ENCODE data around the gene PLA2G2D.

PLA2G2D gene

DNA sequence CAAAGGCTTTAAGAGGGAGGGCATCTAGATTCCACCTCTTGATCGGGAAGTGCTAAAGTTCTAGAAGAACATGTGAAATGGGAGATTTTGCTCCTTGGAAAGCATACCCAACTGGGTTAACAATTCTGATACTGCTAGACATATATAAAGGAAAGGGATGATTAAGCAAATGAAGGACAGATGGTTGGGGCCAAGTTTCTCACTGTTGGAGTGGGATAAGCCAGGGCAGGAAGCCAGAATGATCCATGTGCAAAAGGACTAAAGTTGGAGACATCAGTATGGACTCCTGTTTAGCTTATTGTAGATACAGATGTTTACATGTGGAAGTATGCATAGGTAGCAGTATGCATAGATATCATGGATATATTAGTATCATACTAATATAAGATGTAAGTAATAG lies 32.5 kb downstream of the PLA2G2D start:
- no peak for DNase-seq (ENCODE audit: low spot score)

DNA sequence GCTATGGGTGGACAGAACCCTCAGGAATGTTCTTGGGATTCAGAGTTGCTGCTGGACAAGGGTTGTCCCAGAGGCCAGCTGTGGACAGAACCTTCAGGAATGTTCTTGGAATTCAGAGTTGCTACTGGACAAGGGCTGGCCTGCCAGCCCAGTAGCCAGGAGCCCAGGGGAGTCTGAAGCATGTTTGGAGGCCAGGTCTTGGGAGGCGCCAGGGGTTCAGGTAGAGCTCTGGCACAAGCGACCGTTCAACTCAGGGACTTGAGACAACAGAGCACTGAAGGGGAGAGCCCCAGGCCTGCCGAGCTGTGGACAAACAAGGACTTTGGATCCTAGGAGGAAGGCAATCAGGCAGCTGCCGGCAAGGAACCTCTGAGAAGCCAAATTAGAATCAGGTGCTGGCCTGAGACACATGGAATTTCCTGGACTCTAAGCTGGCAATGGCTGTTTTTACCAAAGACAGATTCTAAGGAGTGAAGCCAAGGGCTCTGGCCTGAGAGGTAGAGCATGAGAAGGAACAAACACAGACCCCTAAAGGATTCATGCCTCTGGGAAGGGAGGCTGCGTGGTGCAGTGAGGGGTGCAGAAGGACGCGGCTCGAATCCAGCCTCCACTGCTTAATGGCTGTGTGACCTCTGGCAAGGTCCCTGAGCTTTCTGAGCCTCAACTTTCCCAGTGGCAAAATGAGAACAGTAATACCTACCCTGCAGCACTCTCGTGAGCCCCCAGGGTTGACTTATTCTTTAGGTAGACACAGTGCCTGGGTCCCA lies 36.0 kb downstream of the PLA2G2D start:
- no peak for DNase-seq (ENCODE audit: low spot score)

DNA sequence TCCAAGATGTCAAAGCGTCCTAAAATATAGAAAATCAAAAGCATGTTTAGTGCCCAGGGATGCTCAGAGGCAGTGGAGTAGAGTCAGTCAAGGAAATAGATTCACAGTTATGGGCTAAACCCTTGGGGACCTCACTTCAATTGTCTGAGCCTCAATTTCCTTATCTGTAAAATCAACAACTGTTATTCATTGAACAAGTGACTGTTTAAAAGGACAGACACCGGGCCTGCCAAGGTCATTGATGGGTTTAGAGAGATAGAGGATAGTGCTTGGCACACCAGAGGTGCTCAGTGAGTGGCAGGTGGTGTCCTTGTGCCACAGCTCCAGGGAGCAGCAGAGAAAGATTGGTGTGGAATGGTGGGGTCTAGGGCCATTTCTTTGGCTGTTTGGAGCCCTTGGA lies 36.6 kb downstream of the PLA2G2D start:
- no peak for DNase-seq (ENCODE audit: low spot score)

DNA sequence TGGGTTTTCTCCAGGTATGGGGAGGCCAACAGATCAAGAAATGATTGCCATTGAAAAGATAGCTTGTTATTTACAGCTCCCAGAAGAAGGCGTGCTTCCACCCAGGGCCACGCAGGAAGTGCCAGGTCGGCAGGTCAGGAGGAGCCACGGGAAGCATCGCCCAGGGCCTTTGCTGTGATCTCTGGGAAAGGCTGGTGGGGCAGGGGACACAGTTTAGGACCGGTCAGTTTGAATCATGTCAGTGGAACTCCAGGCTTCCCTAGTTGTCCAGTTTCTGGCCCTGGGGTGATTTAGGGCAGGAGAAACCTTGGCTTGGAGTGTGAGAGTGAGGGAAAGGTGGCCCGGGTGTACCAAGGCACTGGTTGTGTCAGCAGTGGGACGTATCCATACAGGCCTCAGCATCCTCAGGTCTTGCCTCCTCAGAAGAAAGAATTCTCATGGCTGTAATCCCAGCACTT lies 38.0 kb downstream of the PLA2G2D start:
- no peak for DNase-seq (ENCODE audit: low spot score)

DNA sequence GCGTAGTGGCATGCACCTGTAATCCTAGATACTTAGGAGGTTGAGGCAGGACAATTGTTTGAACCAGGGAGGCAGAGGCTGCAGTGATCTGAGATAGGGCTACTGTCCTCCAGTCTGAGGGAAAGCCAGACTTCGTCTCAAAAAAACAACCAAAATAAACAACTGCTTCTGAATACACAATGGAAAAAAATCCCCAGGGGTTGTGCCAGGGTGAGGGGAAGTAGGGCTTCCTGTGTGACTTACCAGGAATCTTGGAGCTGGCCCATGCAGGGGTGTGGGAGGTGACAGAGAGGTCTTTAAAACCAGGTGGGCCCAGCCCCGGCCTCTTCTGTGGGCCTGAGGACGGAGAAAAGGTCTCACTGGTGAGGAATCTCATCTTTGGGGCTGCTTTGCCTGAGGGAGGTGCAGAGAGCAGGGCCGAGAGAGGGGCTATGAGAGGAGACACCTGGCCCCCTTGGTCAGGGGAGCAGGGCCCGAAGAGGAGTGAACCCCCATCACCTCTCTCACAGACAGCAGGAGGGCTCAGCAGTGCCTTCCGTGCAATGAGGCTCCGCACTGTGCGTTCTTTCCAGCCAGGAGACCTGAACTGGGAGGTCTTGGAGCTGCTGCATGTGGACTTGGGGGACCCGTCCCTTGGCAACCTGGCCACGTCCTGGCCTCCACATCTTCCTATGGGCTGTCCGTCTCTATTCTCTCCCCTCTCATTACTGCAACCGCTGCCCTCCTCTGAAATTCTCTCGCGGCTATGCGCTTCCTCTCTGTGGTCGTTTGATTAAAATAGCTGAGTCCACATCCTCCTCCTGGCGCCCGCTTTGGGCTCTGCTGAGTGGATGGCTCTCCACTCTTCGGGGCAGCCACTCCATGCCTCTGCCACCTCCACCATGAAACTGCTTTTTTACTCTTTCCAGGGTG lies 38.6 kb downstream of the PLA2G2D start:
- no peak for DNase-seq (ENCODE audit: low spot score)

DNA sequence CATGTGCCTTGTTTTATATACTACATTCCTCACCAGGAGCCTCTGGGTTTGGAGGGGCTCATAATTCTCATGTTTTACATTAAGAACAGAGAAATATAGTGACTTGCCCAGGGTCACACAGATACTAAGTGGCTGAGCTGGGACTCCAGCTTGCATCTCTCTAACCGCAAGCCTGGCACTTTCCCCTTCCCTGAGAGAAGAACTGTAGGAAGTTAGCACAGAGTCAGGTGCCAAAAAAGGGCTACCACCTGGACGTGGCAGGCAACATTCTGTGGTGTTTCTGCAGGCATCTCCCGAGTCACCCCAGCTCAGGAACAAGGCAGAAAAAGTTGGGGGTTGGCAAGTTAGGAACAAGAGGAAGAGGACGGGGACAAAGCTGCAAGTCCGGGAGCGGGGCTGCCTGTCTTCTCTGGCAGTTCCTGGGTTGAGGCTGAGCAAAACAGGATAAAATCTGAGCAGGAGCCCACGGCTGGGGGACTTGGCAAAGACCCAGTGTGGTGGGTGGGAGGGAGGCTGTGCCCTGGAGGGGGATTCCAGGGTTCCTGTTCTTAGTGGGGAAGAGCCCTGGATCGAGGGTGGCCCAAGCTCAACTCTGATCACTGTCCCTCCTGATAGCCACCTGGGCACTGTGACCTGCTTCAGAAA lies 39.6 kb downstream of the PLA2G2D start:
- no peak for DNase-seq (ENCODE audit: low spot score)

DNA sequence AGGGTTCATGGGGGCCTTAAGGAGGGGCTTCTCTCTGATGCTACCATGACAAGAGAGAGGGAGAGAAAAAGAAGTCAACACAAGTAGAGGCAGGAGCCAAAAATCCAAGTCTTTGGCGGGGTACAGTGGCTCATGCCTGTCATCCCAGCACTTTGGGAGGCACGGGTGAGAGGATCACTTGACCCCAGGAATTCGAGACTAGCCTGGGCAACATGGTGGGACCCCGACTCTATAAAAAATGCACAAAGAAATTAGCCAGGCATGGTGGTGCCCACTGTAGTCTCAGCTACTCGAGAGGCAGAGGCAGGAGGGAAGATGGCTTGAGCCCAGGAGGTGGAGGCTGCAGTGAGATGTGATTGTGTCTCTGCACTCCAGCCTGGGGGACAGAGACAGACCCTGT lies 40.6 kb downstream of the PLA2G2D start:
- no peak for DNase-seq (ENCODE audit: low spot score)

DNA sequence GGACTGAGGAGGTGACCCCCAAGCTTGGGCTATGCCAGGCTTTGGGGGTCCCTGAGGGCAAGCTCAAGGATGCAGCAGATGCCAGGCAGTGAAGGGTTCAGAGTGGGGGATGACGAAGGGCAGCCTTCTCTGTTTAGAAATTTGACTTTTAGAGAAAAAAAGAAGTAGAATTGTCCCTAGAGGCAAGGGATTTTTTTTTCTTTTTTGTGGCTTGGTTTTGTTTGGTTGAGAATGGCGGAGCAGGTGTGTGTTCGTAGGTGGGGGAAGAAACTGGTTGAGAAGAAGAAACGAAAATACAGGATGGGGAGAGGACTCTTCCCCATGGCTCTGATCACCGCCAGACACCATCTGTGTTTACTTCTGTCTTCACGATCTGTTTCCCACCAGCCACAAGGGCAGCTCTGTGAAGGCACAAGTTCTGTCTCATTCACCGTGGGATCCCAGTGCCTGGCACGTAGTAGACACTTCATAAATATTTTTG lies 41.1 kb downstream of the PLA2G2D start:
- DNase-seq (ENCODE audit: low spot score) = no peak

DNA sequence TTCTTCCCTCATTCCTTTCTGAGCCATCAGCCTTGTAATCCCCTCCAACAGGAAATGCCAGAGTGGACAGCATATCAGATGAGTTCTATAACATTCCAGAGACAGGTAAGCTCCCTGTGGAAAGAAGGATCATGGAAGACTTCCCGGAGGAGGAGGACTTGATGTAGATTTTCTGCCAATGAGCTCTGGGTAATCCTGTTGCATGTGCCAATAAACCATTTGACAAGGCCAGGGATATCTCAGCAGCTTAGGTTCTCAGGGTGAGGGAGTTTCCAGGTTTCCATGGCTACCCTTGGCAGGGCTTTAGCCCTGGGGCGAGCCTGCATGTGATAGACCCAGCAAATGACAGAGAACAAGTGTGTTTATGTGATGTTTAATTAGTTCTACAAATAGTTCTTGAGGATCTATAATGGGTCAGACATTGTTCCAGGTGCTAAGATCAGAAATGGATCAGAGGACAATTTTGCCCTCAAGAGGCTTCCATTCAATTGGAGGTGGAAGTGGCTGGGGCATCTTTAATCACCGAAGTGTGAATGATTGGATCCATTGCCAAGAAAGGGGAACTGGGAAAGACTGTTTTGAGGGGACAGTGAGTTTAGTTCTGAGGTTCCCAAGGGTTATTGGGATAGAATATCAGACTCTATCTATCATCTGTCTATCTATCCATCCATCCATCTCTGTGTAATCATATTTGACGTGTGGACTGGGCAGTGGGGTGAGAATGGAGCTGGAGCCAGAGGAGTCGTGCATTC lies 42.5 kb downstream of the PLA2G2D start:
- DNase-seq (ENCODE audit: low spot score) = no peak

DNA sequence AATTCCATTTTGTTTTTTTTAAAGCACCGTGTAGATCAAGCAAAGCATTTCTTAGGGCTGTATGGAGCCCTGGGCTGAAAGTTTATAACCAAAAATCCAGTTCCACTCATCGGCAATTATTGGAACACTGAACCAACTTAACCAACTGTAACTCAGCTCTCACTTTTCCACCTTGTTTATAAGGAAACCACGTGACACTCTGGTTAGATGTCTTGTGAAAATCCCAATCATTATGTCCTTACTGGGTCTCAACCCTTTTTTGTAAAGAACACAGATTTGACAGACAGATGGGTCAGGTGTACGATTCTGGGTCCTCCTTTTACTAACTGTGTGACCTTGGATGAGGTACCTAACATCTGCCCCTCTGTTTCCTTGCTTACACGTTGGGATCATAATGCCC lies 43.1 kb downstream of the PLA2G2D start:
- no peak for DNase-seq (ENCODE audit: low spot score)

DNA sequence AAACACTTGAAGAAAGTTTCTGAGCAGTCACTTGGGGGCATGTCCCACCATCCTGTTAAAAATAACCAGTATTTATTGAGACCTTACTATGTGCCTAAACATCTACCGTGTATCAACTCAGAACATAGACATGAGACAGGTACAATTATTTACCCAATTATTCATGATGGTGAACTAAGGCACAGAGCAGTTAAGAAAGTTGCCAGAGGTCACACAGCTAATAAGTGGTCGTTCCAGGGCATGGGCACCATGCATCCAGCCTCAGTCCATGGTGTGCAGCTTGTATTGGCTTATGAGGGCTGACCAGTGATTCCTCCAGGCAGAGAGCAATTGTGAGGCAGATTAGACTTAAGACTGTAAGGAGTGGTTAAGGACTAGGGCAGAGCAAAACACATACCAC lies 44.0 kb downstream of the PLA2G2D start:
- DNase-seq (ENCODE audit: low spot score) = no peak

DNA sequence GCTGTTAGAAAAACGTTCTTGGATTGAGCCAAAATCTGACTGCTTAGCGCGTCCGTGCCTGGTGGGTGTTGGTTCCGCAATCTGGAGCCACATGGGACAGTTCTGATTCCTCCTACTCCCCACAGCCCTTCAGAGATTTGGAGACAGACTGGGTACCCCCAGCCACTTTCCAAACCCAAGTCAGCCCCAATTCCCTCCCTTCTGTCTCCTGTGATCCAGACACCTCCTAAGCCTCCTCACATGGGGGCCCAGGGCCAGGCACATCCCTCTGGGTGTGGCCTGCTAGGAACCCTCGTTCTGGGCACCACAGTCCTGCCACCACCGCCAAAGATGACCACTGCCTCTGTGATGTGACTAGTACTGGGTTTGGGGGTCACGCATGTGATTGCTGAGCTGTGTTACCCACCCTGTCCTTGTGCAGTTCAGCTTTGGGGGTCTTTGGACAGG lies 44.6 kb downstream of the PLA2G2D start:
- no peak for DNase-seq (ENCODE audit: low spot score)

DNA sequence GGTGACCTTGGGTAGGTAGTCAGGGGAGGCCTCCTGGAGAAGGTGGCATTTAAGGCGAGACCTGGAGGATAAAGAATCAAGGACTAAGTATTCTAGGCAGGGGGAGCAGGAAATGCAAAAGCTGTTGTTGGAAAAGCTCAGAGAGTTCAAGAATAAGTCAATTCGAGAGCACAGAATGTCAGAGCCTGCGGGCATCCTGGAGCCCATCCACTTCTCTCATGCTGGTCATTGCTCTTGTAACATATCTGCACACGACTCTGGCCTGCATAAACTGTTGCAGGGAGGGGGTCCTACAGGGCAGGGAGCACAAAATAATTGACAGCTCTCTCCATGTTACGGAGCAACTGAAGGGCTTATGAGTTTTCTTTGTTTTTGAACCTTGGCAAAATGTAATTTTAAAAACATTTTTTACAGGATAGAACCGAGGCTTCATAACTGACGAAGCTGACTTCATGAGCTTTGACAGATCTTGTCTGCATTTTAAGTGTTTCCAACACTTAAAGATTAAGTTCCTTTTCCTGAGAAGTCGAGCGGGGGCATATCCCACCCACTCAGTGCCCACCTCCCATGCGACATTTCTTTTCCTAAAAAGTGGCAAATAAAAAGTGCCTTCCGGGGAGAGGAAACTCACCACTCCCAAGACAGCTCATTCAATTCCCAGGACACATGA lies 45.1 kb downstream of the PLA2G2D start:
- DNase-seq (ENCODE audit: low spot score) = no peak

DNA sequence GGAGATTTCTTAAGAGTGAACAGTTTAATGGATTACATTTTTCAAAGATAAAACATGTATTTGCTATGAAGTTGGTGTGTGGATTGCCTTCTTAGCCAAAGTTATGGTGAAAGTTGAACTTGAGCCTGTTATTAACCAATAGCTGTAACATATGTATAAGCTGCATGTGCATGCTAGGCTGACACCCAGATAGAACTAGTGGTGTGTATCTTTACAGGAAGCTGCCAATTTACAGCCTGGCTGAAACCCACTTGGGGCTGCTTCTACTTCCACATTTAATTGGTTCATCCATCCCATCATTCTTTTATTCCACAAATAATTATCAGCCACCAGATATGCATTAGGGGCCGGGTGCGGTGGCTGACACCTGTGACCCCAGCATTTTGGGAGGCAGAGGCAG lies 46.1 kb downstream of the PLA2G2D start:
- no peak for DNase-seq (ENCODE audit: low spot score)

DNA sequence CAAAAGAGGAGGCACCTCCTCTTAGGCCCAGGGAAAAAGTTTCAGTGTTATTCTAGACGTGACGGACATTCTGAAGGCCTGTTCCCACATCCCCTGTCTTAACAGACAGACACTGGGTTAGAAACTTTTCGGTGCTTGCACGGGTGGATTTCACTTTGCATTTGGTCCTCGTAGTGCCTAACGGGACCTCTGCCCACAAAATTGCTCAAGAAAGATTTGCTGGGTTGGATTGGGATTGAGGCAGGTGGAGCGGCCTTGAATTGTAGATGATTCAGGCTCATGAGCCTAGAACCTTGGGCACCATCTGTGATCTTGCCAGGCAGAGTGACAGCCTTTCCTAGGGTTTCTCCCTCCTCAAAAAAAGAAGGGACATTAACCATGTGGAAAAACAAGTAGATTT lies 46.6 kb downstream of the PLA2G2D start:
- DNase-seq (ENCODE audit: low spot score) = no peak

DNA sequence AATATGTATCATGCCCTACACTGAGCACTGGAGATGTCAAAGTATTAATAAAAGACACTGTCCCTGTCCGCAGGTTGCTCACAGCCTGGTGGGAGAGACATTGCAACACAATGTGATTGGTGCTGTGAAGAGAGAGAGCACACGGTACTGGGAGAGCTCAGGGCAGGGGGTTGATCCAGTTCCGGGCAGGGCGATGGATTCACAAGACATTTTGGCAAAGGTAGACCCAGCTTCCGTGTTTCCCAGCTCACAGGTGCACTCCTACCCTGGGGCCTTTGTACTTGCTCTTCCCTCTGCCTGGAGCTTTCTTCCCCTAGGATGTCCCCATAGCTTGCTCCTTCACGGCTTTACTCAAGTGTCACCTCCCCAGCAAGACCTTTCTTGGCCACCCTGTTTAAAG lies 47.9 kb downstream of the PLA2G2D start:
- no peak for DNase-seq (ENCODE audit: low spot score)

DNA sequence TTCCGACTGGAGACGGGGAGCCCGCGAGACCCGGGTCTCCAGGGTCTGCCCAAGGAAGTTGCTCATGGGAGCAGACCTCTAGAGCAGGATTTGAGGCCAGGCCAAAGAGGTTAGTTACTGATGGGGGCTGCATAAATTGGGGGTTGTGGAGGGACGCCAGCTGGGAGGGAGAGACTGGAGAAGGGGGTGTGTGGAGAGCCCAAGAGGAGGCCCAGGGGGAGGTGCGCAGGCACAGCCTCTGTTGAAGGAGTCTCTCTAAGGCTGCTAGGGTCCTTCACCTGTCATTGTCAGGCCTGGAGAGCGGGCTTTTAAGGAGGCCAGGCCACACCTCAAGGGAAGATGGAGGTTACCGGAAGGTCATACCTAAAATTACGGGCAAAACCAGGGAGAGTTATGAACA lies 49.0 kb downstream of the PLA2G2D start:
- DNase-seq (ENCODE audit: low spot score) = no peak

DNA sequence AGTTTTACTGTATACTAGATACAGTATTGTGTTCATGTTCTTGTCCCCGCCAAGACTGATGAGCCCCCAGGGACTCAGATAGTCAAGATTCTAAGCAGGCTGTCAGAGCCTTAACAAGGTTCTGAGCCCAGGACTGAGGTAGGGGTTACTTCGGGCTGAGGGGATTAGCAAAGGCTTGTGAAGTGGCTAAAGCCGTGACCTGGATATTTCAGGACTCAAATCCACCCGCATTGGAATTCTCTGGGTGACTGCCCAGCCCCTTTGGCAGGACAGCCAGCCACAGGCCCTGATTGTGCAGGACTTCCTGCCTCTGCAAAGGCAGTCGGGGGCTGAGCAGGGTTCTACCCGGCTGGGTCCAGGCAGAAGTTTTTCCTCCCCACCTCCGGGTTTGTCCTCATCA lies 49.5 kb downstream of the PLA2G2D start, which contains the start of gene PLA2G5:
TSS of gene PLA2G5 (plus strand) at position 321 of the 400 bp plus-strand sequence. CDS start 14,637 bp downstream, outside the sequence.
- no peak for DNase-seq (ENCODE audit: low spot score)

DNA sequence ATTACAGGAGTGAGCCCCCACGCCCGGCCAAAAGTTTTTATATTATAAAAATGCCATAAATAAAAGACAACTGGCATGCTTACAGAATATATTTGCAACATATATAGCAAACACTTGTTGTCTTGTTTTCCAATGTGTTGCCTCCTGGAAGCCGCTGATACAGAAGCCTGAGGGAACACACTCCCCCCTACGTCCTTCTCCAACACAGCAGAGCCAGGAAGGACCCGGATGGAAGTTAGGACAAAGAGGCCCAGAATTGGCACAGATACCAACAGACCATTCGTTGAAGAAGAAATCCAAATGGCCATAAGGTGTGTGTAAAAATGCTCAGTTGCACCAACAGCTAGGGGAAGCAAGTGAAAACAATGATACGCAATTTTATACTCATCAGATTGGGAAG lies 50.6 kb downstream of the PLA2G2D start:
- no peak for DNase-seq (ENCODE audit: low spot score)

DNA sequence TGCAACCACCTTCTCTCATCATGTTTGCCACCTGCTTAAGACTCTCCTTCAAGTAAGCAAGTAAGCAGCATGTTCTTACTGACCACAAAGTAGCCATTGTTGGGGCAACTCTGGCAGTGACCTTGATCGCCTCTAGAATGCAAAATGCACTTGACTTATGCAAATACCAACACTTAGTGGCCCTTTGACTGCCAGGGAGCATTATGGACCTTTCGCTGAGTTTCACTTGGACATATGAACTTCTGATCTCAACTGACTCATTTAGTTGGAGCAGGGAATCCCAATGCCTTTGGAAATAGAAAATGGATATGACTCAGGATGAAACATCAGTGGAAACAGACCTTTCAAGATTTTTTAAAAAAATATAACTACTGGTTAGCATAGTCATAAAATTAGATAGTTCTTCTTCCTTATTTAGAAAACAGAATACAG lies 55.5 kb downstream of the PLA2G2D start:
- DNase-seq (ENCODE audit: low spot score) = no peak

All from CD4-positive, alpha-beta T cell treated with Interleukin-15 for 4 hours (primary cell).